ENCODE results near the gene EZH2. TPM values are rescaled to one million over a fixed set of nuclear protein-coding genes. Genes with fewer than 3 reads are reported as not detected.

The EZH2 gene
- total RNA-seq, 4 donors from 2014 or later = 0.62 to 1.5 (median 0.65) TPM

GRCh38 chr7:148824864-148825263 lies 59.2 kb downstream of the EZH2 start:
- Histone ChIP-seq H3K27ac (no peak overlapping the region), H3K9me3 (no peaks in the 10 kb centered on the region), H3K4me1 (no peaks in the 10 kb centered on the region), H3K27me3 (no peaks in the 10 kb centered on the region), H3K4me3 (no peak overlapping the region), H3K36me3 (no peaks in the 10 kb centered on the region)
- WGBS, 2 donors (ENCODE audit: low coverage in 1 of 2) = 96 to 100% methylated on average over 2 of the region's 2 CpGs
- TF ChIP-seq POLR2A (IDR thresholded peaks at IDR 0.05) (no peak), CTCF (IDR thresholded peaks at IDR 0.05) (no peak), EP300 (IDR thresholded peaks at IDR 0.05) (no peak)
- no peak for ATAC-seq

GRCh38 chr7:148821422-148821821 lies 62.7 kb downstream of the EZH2 start:
- no peaks in the 10 kb centered on the region for H3K9me3 ChIP-seq
- no peak for TF ChIP-seq POLR2A (IDR thresholded peaks at IDR 0.05)
- TF ChIP-seq EP300 (IDR thresholded peaks at IDR 0.05) = no peak
- no peak for TF ChIP-seq CTCF (IDR thresholded peaks at IDR 0.05)
- no peak for TF ChIP-seq POLR2AphosphoS5 (IDR thresholded peaks at IDR 0.05)
- no peak overlapping the region for H3K4me3 ChIP-seq
- WGBS, 2 donors (ENCODE audit: low coverage in 1 of 2) = 80 to 92% methylated on average over 1 to 2 of the region's 2 CpGs
- no peak for ATAC-seq
- H3K4me1 ChIP-seq = no peaks in the 10 kb centered on the region
- H3K27me3 ChIP-seq = no peaks in the 10 kb centered on the region
- H3K36me3 ChIP-seq = no peaks in the 10 kb centered on the region
- H3K27ac ChIP-seq = no peak overlapping the region

- H3K27me3 ChIP-seq = no peaks in the 10 kb centered on the region
- no peaks in the 10 kb centered on the region for H3K36me3 ChIP-seq
- H3K9me3 ChIP-seq = no peaks in the 10 kb centered on the region
- no peaks in the 10 kb centered on the region for H3K4me1 ChIP-seq
- ATAC-seq = no peak
- no peak overlapping the region for H3K4me3 ChIP-seq
- no peak overlapping the region for H3K27ac ChIP-seq
- TF ChIP-seq CTCF (IDR thresholded peaks at IDR 0.05) (no peak), POLR2AphosphoS5 (IDR thresholded peaks at IDR 0.05) (no peak)
- WGBS, 2 donors (ENCODE audit: low coverage in 1 of 2) = 64 to 84% methylated on average over 5 to 6 of the region's 6 CpGs
Measured at GRCh38 chr7:148819697-148820360, 64.3 kb downstream of the EZH2 start.

GRCh38 chr7:148815612-148816011 lies 68.5 kb downstream of the EZH2 start:
- no peak overlapping the region for H3K4me3 ChIP-seq
- H3K4me1 ChIP-seq = no peaks in the 10 kb centered on the region
- 71 to 92% methylated on average over 1 to 2 of the region's 3 CpGs for WGBS, 2 donors (ENCODE audit: low coverage in 1 of 2)
- TF ChIP-seq EP300 (IDR thresholded peaks at IDR 0.05) (no peak), CTCF (IDR thresholded peaks at IDR 0.05) (no peak), POLR2A (IDR thresholded peaks at IDR 0.05) (no peak), POLR2AphosphoS5 (IDR thresholded peaks at IDR 0.05) (no peak)
- no peak for ATAC-seq
- H3K27me3 ChIP-seq = no peaks in the 10 kb centered on the region
- H3K9me3 ChIP-seq = no peaks in the 10 kb centered on the region
- no peaks in the 10 kb centered on the region for H3K36me3 ChIP-seq
- H3K27ac ChIP-seq = no peak overlapping the region

GRCh38 chr7:148814922-148815559 lies 69.0 kb downstream of the EZH2 start:
- H3K36me3 ChIP-seq = no peaks in the 10 kb centered on the region
- no peak overlapping the region for H3K4me3 ChIP-seq
- 77 to 80% methylated on average over 10 of the region's 10 CpGs for WGBS, 2 donors (ENCODE audit: low coverage in 1 of 2)
- no peak for TF ChIP-seq CTCF (IDR thresholded peaks at IDR 0.05)
- no peak for TF ChIP-seq POLR2AphosphoS5 (IDR thresholded peaks at IDR 0.05)
- no peak for TF ChIP-seq POLR2A (IDR thresholded peaks at IDR 0.05)
- no peak overlapping the region for H3K27ac ChIP-seq
- ATAC-seq = no peak
- H3K27me3 ChIP-seq = no peaks in the 10 kb centered on the region
- H3K9me3 ChIP-seq = no peaks in the 10 kb centered on the region
- H3K4me1 ChIP-seq = no peaks in the 10 kb centered on the region
